Retina (tissue), 1 donor: Measurements from ENCODE around the gene SCGB3A2.

Experiments
- DNase-seq: peaks from one replicate; pipeline ENCODE4 v3.0.0-alpha.2; 2016

Gene SCGB3A2

GRCh38 chr5:147878066-147878759 lies at the start of gene SCGB3A2:
SCGB3A2 (plus strand) TSS chr5:147878711; CDS start chr5:147878804, 93 bp downstream.
- no peak for DNase-seq

- no peak for DNase-seq
These were observed 48.5 kb upstream of the SCGB3A2 start for GRCh38 chr5:147830035-147830434.

GRCh38 chr5:147831465-147831864 lies 47.0 kb upstream of the SCGB3A2 start, which contains the start of gene SPINK1:
SPINK1 (minus strand) TSS chr5:147831671; CDS start chr5:147831577, 94 bp downstream.
- no peak for DNase-seq

- no peak for DNase-seq
These were observed 46.0 kb upstream of the SCGB3A2 start for GRCh38 chr5:147832541-147832940.

GRCh38 chr5:147835386-147835798 lies 43.1 kb upstream of the SCGB3A2 start:
- DNase-seq: no peak

- DNase-seq: no peak
These were observed 42.1 kb upstream of the SCGB3A2 start for GRCh38 chr5:147836439-147836838.

GRCh38 chr5:147842869-147843268 lies 35.6 kb upstream of the SCGB3A2 start:
- DNase-seq: no peak

GRCh38 chr5:147844846-147845245 lies 33.7 kb upstream of the SCGB3A2 start:
- no peak for DNase-seq

- no peak for DNase-seq
These were observed 32.9 kb upstream of the SCGB3A2 start for GRCh38 chr5:147845618-147846017.

GRCh38 chr5:147849226-147849625 lies 29.3 kb upstream of the SCGB3A2 start:
- no peak for DNase-seq

- DNase-seq: no peak
These were observed 26.9 kb upstream of the SCGB3A2 start for GRCh38 chr5:147851578-147851977.

GRCh38 chr5:147852365-147852764 lies 26.1 kb upstream of the SCGB3A2 start:
- DNase-seq: no peak

GRCh38 chr5:147853372-147853987 lies 25.0 kb upstream of the SCGB3A2 start:
- no peak for DNase-seq

GRCh38 chr5:147854331-147854730 lies 24.2 kb upstream of the SCGB3A2 start:
- no peak for DNase-seq

- DNase-seq: no peak
These were observed 23.4 kb upstream of the SCGB3A2 start for GRCh38 chr5:147854894-147855773.

GRCh38 chr5:147855774-147856069 lies 22.8 kb upstream of the SCGB3A2 start:
- DNase-seq: no peak

- DNase-seq: no peak
These were observed 21.7 kb upstream of the SCGB3A2 start for GRCh38 chr5:147856801-147857200.

GRCh38 chr5:147857302-147858129 lies 21.0 kb upstream of the SCGB3A2 start:
- DNase-seq: peak; percentile 64

- no peak for DNase-seq
These were observed 19.9 kb upstream of the SCGB3A2 start for GRCh38 chr5:147858565-147858964.

GRCh38 chr5:147859962-147860640 lies 18.4 kb upstream of the SCGB3A2 start:
- DNase-seq: no peak

GRCh38 chr5:147860641-147861025 lies 17.9 kb upstream of the SCGB3A2 start:
- DNase-seq: no peak

- no peak for DNase-seq
These were observed 14.9 kb upstream of the SCGB3A2 start for GRCh38 chr5:147863454-147864158.
